GM19240 (cell line): Measurements from ENCODE around the gene STYXL1.

ENCODE experiments used
- DNase-seq: peaks from one replicate; pipeline ENCODE4 v3.0.0; 2011; ENCODE audit warnings: low spot score; ENCODE audit not compliant: insufficient read length

STYXL1 gene

DNA sequence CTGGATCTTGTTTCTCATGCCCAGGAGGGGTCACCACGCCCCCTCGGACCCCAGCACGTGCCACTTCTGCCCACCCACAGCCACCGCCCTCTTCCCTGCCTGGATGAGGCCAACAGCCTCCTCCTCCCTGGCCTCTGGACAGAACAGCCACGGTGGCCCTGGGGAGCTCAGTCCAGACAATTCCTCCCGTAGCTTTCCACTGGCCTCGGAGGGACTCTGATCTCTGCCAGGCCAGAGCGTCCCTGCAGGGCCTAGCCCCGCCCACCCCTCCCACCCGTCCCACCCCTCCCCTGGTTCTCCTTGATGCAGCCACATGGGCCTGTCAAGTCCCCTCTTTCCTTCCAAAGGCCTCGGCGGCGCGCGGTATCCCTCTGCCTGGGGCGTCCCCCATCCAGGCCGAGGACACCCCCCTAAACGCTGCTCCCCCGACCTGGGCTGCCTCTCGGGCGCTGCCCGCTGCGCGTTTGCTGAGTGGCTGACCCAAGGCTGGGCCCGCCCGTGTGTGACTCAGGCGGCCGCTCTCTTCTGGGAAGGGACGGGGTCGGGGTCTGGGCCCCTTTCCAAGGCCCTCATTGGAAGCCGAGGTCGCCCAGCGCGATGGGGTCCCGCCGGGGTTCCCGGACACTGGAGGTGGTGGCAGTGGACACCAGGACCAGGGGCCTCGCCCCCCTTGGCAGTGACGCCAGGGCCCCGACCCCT, 54.0 kb downstream of the STYXL1 start:
- DNase-seq, result no peak

DNA sequence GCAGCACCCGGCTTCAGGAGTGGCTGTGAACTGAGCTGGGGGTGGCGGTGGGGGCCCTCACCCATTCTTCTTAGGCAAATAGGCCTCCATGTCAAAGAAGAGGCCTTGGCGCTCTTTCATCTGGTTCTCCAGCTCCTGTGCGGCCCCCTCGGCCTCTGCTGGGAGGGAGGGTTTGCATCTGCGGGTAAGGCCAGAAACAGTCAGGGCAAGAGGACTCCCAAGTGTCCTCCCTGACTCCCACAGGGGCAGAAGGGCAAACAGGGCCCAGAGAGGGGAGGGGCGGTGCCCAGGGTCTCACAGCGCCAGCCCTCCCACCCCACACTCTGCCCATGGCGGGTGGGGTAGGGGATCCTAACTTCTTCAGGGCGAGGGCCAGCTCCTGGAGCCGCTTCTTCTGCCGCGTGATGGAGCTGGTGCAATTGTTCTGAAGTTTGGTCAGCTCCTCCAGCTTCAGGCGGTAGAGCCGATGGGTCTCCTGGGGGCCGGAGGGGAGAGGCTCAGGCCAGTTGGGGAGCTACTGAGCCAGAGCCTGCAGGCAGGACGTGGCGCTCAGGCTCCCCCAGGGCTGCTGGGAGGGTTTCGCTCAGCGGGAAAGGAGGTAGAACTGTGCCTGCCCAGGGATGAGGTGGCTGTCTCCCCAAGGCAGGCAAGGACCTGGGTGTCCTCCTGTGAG, 55.6 kb downstream of the STYXL1 start:
- no peak for DNase-seq

DNA sequence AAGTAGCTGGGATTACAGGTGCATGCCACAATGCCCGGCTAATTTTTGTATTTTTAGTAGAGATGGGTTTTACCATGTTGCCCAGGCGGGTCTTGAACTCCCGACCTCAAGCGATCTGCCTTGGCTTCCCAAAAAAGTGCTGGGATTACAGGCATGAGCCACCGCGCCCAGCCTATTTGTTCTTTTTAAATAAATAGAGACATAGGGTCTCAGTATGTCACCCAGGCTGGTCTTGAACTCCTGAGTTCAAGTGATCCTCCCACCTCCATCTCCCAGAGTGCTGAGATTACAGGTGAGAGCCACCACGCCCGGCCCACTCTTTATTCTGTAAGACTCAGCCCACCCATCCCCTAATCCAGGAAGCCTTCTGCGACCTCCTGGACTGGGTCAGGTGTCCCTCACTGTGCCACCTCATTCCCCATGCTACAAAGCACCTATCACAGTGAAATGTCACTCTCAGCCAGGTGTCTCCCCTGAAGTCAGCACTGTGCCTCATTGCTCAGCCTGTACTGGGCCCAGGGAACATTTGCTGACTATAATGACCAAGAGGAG, 56.2 kb downstream of the STYXL1 start:
- DNase-seq, result no peak

DNA sequence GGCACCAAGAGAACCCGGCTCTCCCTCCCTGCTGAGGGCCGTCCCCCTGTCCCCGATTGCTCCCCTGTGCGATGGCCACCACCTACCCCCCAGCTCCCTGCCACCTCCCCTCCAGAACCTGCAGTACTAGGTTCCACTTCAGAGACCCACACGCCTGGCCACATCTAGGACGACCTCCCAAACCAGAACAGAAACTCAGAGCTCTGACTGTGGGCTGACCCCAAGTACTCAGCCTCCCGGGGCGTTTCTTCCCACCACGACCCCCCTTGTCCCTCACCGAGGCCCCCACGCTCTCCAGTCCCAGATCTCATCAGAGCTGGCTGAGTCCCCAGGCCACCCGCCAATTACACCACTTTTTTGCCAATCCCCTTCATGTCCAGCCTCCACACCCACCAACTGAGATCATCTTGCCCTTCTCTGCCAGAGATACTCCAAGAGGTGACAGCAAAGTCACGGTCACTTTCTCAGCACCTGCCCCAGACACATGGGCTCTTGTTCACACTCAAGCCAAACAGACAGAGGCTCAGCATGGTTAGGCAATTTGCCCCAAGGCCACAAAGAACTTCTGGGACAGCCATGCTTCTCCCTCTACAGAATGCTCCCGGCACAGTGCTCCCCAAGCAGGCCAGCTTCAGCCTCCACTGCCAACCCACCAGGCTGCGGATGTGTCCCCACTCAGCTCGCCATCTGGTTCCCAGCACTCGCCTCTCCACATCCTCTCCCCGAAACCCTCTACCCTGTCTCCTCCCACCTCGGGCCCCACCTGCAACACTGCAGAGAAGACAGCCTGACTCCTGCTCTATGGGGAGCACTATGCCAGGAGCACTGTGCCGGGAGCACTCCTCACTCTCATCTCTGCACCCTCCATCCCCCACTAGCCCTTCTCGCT, 58.1 kb downstream of the STYXL1 start:
- no peak for DNase-seq

DNA sequence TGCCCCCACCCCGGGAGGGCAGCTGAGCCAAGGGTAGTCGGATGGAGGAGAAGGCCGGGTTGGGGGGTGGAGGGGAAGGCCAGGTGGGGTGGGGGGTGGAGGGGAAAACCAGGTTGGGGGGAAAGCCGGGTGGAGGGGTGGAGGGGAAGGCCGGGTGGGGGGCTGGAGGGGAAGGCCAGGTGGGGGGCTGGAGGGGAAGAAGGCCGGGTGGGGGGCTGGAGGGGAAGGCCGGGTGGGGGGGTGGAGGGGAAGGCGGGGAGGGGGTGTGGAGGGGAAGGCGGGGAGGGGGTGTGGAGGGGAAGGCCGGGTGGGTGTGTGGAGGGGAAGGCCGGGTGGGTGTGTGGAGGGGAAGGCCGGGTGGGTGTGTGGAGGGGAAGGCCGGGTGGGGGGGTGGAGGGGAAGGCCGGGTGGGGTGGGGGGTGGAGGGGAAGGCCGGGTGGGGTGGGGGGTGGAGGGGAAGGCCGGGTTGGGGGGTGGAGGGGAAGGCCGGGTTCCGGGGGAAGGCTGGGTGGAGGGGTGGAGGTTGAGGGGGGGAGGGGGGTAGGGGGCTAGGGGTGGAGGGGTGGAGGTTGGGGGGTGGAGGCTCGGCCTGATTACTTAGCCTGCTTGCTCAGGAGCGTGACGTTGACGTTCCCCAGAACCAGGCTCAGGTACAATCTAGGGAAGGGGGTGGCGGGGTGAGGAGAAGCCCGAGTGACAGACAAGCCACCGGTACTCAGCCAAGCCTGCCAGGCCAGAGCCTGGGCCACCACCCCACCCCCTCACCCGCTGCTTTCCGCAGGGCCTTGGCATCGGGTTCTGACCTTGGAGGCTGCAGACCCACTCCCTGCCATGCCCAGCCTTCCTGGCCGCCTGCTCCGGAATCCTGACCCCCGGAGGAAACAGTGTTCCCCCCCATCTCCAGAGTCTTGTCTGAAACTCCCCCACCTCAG, 59.0 kb downstream of the STYXL1 start:
- DNase-seq, result no peak

GRCh38 chr7:75987805-75988567, 59.8 kb downstream of the STYXL1 start:
- no peak for DNase-seq

- DNase-seq, result no peak
Measured at GRCh38 chr7:75987026-75987804, 60.6 kb downstream of the STYXL1 start.

DNA sequence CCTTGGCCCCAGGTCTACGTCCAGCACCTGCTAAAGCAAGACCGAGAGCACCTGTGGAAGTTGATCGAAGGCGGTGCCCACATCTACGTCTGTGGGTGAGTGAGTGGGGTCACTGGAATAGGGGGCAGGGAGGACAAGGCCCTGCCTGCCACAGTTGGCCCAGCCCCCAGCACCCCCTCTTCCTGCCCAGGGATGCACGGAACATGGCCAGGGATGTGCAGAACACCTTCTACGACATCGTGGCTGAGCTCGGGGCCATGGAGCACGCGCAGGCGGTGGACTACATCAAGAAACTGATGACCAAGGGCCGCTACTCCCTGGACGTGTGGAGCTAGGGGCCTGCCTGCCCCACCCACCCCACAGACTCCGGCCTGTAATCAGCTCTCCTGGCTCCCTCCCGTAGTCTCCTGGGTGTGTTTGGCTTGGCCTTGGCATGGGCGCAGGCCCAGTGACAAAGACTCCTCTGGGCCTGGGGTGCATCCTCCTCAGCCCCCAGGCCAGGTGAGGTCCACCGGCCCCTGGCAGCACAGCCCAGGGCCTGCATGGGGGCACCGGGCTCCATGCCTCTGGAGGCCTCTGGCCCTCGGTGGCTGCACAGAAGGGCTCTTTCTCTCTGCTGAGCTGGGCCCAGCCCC, 61.5 kb downstream of the STYXL1 start:
- DNase-seq, result no peak

- no peak for DNase-seq
Measured at GRCh38 chr7:75985518-75986146, 62.2 kb downstream of the STYXL1 start.

GRCh38 chr7:75985009-75985517, 62.7 kb downstream of the STYXL1 start:
- no peak for DNase-seq

- DNase-seq, result no peak
Measured at GRCh38 chr7:75984130-75985008, 63.4 kb downstream of the STYXL1 start.

- no peak for DNase-seq
Measured at GRCh38 chr7:75983471-75984129, 64.2 kb downstream of the STYXL1 start.

- no peak for DNase-seq
Measured at GRCh38 chr7:75982306-75983064, 65.3 kb downstream of the STYXL1 start.

DNA sequence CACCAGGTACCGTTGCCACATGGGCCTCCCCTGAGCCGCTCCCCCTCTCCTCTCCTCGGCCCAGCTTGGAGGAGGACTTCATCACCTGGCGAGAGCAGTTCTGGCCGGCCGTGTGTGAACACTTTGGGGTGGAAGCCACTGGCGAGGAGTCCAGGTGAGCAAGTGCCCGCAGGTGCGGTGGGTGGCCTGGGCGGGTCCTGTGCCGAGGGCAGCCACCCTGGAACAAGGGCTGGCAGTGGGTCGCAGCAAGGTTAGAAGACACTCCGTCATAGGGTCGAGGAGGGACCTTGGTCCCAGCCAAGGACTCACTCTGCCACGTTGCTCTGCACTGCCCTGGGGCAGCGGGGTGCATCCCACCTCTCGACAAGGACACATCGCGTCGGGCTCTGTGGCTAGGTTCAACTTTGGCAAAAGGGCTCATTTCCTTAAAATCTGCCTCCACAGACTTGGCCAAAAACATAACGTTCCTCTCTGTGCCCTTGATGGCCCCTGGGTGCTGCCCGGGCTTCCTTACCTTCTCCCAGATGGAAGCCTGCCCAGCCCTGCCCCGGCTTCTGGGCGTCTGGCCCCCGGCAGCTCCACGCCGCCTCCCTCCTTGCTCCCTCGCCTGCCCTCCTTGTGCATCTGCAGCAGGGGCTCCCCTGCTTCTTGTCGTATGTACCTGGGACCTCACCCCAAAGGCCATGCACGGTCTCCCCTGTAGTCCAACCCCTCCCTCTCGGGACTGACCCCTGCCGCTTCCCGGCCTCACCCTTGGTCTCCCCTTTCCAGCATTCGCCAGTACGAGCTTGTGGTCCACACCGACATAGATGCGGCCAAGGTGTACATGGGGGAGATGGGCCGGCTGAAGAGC, 66.1 kb downstream of the STYXL1 start:
- no peak for DNase-seq

DNA sequence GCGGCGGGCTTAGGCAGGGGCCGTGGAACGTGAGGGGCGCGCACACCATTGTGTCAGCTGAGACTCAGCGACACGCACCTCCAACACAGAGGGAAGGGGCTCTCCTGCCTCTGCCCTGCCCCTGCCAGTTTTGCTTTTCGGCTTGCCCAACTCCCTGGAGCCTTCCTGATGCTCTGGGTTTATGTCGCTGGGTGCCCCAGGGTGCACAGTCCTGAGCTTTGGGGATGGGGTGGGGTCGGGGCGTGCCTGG, 66.7 kb downstream of the STYXL1 start:
- no peak for DNase-seq
